CD1c-positive myeloid dendritic cell (primary cell): ENCODE measurements around the gene PDLIM4.

ENCODE experiments used
- DNase-seq: peaks from one replicate; pipeline ENCODE4 v3.0.0-alpha.2; 2016; ENCODE audit errors: extremely low spot score

Gene PDLIM4, protein sequence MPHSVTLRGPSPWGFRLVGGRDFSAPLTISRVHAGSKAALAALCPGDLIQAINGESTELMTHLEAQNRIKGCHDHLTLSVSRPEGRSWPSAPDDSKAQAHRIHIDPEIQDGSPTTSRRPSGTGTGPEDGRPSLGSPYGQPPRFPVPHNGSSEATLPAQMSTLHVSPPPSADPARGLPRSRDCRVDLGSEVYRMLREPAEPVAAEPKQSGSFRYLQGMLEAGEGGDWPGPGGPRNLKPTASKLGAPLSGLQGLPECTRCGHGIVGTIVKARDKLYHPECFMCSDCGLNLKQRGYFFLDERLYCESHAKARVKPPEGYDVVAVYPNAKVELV

DNA sequence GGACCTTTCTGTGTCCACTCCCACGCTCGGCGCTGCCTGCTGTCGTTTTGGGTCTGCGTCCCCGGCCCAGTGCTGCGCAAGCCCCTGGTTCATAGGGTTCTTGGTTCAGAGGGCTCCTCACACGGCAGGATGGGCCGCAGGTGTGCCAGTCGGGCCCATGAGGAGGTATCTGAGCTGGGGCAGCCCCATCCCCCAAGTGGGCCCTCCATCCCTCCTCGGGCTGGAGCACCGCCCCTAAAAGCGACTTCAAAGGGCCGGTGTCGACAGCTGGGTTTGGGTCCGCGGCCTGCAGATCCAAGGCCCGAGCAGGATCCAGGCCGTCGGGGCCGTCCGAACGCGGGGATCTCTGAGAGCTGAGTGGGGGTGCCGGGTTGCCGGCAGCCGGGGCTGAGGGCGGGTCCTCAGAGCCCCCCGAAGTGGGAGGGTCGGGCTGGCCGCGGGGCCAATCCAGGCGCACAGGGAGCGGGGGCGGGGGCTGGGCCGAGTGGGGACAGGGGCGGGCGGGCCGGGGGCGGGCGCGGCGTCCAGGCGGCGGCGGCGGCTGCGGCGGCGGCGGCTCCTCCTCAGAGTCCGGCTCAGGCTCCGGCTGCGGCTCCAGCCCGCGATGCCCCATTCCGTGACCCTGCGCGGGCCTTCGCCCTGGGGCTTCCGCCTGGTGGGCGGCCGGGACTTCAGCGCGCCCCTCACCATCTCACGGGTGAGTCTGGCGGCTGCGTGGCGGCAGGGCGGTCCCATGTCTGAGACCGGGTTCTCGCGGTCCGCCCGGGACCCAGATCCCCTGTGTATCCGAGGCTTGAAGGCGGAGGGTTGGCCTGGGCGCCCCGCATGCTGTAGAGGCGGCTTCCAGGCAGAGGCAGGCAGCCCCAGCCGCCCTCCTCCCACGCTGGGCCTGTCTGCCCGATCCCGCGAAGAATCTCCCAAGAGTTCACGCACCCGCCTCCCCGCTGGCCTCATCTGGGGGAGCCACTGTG is at the start of gene PDLIM4:
Gene PDLIM4 (plus strand): TSS at position 566 of the 971 bp plus-strand sequence. CDS start 39 bp downstream, at position 605.
- peak; percentile 26 for DNase-seq

DNA sequence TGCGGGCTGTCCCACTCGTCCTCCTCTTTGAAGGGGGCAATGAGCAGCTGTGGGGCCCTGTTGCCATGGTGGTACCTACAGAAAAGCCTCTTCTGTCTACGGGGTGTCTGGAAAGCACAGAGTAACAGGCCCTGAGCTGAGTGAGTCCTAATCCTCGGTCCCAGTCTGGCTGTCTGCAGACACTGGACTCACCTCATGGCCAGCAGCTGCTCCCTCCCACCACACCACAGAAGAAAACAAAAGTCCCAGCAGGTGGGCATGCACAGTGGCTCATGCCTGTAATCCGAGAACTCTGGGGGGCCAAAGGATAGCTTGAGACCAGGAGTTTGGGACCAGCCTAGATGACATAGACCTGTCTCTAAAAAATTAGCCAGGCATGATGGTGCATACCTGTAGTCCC is 49.7 kb upstream of the PDLIM4 start:
- no peak for DNase-seq

DNA sequence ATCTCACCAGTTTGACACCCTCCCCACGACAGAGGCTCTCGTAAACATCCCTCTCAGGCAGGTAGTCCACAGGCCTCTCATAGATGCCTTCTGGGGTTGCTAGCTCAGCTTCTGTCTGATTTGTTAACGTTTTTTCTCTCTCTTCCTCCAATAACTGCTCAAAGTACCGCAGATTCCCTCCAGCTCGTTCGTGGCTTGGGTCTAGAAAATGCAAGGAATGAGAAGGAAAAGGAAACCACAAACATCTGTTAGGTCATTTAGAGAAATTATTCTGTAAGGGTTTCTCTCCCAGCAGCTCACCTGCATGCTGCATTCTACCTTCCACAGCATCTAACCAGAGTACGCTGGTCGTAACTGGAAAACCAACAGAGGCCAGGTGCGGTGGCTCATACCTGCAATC is 48.4 kb upstream of the PDLIM4 start:
- no peak for DNase-seq

DNA sequence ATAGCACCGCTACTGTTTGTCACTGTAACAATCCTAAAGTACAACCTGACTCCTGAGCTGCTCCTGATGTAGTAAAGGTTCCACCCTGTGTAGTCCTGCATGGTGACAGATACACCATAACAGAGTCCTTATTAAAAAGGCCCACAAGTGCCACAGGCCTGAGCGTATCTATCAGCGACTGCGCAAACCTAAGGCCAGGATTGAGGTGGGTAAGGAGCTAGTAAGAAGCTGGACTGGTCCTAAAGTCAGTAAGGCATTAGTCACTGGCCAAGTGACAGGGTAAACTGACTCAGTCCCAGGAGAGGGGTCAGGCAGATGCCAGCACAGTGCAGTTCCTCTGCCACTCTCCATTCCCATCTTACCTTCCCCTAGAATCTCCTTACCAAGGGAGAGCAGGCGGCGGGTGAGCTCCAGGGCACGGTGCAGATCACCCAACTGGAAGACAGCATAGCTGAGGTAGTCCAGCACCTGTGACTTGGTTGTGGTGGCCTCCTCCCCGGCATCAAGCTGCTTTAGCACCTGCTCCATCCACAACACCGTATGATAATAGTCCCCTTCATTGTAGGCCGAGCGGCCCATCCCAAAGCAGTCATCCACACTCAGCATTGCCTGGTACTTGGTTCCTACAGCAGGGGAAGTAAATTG is 47.5 kb upstream of the PDLIM4 start:
- no peak for DNase-seq

DNA sequence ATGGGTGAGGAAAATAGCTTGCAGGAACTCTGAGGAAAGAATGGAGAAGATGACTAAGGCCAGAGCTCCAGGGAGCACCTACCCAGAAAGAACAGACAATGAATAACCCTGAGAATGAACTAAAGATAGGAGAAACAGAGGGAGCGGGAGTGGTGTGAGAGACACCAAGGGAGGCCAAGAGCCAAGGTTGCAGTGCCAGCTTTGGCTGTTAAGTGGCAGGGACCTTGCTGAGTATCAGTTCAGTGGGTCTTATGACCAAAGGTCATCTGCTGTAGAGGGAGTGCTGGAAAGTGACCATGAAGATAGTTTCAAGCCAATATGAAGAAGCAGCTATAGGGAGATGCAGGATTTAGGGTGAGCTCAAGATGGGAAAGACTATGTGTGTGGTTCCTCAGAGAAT is 46.6 kb upstream of the PDLIM4 start:
- no peak for DNase-seq

DNA sequence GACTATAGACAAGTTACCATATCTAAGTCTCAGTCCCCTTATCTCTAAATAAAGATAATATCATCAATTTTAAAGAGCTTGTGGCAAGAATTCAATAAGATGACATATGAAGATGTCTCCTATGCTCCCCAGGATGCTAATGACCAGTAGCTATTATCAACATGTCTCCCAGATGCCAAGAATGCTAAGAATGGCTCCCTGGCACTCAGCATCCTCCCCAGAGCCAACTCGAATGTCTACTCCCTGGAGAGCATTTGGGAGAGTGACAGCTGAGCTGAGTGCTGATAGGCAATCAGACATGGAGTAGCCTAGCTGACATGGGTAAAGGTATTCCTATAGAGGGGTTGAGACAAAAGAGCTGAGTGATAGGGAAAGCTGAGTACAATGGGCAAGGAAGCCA is 45.7 kb upstream of the PDLIM4 start:
- DNase-seq, result no peak

DNA sequence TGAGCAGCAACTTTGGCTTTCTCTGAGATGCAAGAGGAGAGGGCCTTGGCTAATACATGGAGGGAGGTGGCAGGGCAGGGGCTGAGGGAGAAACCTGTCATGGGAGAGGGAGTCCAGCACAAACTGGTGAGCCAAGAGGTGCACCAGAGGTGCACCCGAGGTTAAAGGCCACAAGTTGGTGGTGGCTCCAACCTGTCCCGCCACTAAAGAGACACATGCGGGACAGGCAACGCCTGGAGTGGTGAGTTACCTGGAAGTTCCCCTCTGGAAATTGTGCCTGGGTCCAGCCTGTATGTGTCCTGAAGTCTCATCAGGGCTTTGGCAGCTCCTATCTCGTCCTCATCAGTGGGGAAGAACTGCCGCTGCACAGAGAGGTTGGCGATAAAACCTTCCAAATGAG is 43.8 kb upstream of the PDLIM4 start:
- DNase-seq, result no peak

DNA sequence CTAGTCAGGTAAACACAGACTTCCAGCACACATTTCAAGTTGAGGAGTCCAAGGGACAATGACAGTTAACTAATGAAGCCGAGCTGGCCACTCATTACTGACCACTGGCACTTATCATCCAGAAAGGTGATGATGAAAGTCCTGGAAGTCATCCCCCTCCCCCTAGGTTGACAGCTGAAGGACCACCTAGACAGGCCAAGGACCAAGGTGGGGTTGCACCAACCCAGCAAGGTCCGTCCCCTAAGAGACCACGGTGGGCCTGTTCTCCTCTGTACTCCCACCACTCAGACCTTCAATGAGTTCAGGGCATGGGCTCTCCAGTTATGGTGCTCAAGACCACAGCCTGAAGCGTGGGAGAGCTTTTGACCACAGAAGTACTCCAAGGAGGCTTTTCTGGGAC is 43.0 kb upstream of the PDLIM4 start:
- no peak for DNase-seq

DNA sequence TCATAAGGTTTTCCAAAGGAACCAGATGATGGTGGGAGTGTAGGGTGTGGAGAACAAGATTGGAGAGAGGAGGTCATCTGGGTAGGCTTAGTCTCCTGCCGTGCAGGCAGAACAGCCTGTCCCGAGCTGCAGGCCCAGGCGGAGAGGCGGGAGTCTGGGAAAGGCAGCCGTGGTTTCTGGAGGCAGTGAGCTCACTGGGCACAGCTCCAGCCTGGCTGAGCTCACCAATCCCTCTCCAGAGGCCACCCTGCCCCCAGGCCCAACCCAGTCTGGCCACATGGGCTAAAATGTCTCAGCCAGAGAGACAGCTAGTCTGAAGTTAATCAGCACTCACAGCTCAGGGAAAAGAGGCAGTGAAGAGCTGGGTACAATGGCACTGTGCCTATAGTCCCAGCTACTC is 42.2 kb upstream of the PDLIM4 start:
- DNase-seq, result no peak

DNA sequence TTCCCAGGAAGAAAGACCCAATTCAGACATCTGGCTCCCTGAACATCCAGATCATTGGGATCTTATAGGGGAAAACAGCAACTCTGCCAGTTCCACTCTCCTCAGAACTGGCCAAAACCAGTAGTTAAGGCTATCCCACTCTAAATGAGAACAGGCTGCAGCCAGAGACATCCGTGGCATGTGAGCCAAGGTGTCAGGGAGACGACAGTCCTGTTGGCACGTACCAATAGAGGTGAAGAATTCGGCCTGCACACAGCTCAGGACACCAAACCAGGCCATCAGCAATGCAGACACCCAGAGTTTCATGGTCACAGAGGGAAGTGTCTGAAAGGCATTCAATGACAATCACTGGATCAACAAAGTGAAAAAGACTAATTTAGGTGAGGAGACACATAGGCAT is 39.2 kb upstream of the PDLIM4 start:
- DNase-seq, result no peak

DNA sequence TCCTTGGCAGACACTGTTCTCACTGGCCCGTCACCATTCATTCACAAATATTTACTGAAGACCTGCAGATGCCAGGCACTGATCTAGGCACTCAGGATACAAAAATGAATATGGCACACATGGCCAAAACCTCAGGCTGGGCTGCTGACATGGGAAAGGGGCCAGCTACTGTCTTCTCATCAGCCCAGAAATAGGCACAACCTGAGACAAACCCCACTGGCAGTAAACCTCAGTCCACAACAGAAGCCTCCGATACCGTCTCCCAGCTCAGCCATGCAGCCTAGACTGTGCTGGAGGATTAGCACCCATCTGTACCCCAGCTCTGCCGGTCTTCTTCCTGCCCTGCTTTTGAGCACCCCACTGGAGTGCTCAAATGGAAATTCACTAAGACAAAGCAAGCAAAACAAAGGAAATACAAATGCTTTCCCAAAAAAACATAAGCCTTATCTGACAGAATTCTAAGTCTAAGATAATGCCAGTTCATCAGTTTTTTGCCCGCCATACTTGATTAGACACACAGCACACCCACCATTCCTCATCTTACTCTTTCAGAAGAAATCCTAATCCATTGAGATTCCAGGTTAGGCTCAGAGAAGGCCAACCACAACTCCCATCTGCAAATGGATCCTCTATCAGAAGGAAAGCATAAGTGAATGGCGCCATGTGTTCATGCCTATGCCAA is 38.1 kb upstream of the PDLIM4 start:
- DNase-seq, result no peak

DNA sequence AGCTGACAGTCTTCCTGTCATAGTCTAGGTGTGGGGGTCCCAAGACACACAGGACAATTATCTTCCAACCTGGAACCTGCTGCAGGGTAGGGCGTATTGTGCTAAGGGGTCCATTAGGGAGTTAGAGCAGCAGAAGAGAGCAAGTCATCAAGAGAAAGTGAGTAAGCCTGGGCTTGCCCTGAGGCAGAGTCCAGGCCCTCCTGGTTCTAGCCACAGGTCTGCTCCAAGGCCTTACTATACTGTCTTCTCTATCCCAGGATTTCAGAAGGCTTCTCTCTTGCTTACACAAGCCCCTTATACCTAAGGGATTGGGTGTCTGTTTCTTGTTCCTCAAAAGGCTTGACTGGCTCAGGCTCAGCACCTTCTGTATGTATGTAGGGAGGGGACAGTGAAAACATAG is 37.5 kb upstream of the PDLIM4 start:
- DNase-seq, result no peak

DNA sequence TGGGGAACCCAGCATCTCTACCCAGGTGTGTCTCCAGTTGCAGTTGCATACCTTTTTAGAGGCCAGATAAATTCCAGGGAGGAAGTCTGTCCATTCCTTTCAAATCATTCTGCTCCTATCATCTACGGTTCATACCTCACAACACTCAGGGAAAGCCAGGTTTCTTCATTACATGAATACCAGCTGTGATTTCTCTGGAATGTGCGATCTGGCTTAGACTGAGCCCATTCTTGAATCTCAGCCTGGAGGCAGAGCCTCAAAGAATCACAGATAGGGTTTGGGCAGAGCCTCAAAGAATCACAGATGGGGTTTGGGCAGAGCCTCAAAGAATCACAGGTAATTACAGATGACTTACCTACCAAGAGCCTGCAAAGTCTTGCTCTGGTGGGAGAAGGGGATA is 37.0 kb upstream of the PDLIM4 start:
- DNase-seq, result no peak

DNA sequence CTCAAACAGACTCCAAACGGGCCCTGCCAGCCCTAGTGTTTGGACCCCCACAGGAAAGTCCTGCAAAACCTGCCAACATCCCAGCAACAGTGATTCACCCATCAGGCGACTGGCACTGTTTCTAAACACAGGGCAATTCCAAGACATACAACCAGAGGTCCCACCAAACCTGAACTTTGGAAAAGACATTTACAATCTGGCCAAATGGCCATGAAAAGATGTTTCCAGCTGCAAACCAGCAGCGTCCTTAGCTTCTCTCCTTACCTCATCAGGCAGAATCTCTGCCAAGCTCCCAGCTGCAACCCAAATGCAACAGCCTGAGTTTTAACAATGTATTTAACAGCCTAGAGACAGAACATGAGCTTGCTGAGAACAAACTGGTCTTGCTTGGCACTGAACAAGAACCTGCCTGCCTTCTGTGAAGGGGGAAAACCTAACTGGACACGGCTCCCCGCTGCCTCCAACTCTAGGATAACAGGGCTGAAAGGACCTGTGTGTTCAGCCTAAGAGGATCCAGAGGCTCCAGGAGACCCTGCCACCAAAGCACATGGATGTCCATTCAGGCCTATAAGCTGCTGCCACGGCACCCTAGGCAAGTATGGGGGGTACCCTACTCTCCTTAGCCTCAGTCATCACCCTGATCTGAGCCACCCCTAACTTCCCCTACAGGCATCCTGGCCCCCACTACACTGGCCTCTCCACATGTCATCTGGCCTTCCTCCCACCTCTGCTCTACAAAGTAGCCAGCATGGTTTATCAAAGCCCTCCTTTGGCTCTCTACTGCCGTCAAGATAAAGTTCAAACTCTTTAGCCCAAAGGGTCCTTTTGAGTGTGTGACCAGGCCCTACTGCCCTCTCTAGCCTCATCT is 35.5 kb upstream of the PDLIM4 start:
- no peak for DNase-seq

DNA sequence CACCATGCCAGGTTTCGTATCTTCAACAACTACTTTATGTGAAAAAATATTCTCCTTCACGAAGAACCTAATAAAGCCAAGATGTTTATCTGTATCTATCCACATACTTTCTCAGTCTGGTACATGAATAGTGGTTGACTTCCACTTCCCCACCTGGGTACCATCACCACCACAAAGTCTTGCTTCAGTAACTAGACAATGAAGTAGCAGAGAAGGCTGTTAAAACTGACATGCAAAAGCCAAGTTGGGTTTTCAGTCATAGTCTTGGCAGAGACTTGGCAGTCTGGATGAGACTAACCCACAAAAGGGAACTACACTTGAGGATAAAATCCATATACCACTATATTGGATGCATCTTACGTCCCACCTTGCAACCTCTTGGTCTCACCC is 34.9 kb upstream of the PDLIM4 start:
- DNase-seq, result no peak

DNA sequence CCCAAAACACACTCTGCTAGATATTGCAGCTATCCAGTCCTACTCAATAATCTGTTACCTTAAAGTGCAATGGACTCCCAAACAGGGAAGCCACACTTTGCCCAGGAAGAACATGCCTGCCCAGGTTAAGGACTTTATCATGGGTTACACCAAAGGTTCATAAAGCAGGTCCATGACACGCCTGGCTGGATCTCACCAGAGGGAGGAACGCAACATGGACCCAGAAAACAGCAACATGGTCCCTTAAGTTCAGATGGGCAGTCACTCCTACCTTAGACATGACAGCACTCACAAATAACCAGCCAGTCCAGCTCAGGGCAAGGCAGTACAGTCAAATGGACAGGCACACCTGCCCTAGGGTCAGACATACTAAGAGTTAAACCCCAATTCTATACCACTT is 33.6 kb upstream of the PDLIM4 start:
- no peak for DNase-seq

DNA sequence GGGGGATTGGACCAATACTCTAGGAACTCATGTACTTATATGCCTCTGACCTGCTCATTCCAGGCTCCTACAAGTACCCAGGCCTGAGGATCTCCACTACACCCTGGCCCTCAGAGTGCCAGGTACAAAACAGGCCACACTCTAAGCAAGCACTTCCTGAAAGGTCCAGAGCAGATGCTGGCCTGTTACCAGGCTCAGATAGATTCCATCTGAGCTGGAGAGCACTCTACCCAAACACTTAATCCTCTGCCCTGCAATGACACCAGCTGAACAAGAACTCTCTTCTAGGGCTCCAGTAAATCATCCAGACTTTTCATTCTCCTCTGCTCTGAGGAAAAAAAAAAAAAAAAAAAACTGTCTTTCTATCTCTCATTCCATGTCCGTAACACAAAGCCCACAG is 32.8 kb upstream of the PDLIM4 start:
- DNase-seq, result no peak

DNA sequence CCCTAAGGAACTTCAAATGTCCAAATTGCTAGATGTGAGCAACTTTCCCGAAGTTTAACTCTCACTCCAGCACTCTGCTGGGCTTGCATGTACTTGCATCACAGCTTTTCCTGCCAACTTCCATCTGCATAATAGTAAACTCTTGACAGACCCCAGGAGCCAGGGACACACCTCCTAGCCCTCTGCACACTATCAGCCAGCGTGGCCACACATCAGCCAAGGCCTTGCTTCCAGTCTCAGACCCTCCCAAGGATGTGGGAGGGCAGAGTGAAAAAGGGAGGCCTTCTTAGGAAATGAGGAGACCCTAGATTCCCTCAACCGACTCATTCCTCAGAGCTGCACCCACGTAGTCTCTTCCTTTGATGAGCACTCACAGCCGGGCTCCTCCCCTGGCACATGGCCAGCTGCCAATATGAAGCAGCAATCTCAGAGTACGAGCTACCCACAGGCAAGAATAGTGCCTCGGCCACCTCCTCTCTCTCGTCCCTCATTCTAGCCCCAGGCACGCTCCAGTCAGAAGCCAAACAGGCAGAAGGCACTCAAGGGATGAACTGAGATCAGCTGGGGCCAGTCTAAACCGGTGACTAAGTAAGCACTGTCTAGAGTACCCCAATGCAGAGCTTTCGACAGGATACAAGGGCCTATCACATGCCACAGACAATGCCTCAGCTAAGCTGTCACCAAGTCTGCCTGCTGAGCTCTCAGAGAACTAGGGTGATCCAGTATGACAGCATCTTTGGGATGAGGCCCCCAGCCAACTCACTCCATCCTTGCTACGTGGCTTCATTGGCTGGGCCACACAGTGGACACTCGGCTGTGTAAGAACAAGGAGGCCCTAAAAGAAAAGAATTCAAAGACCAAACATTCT is 32.1 kb upstream of the PDLIM4 start:
- peak; percentile 43 for DNase-seq

DNA sequence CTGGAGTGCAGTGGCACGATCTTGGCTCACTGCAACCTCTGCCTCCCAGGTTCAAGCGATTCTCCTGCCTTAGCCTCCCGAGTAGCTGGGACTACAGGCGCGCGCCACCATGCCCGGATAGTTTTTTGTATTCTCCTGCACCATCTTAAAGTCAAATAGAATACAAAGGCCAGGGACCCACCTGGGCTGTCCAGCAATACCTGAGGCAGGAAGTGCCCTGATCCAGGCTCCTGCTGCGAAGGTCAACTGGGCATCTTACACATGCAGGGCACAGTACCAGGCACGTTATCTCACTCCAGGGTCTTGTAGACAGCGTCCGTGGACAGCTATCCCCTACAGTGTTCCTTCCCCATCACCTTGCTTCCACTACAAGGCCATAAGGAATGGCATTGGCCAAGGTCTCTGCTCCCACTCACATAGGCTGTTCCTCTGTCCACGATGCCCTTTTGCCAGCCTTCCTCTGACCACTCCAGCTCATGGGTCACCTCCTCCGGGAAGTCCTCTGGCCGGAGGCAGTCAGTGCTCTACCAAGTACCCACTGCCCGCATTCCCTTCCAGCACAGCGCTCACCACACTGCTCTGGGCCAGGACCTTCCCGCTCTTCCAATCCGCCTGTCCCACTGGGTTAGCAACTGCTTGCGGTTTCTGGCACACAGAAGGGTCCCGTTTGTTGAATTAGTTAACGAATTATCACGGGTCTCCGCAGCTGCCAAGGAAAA is 30.8 kb upstream of the PDLIM4 start:
- DNase-seq, result no peak

DNA sequence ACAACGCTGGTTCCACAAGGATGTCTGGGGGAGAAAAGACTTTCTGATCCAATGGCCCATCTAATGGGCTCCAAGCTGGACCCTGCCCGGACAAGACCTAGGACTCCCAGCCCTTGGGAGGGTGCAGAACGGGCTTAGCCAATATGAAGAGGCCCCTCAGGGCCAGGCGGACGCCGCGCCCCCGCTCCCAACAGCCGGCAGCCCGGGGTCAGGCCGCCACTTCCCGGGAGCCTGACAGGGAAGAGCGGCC is 30.3 kb upstream of the PDLIM4 start:
- DNase-seq, result no peak
